ENCODE data around the gene SPRYD3.
A peak's percentile ranks its signal among the peaks of the same experiment; 100 is the strongest.

Gene SPRYD3

GRCh38 chr12:53049571-53050318, 29.4 kb downstream of the SPRYD3 start, which contains the start of gene TNS2:
Gene TNS2, plus strand, starts transcription at chr12:53050065. Its CDS starts 121 bp downstream, at chr12:53050186.
- H3K4me3 Mint-ChIP-seq = peak within 1 kb of the TSS; percentile 88 to 92 (median 91)
- TF ChIP-seq, protein P1, sequence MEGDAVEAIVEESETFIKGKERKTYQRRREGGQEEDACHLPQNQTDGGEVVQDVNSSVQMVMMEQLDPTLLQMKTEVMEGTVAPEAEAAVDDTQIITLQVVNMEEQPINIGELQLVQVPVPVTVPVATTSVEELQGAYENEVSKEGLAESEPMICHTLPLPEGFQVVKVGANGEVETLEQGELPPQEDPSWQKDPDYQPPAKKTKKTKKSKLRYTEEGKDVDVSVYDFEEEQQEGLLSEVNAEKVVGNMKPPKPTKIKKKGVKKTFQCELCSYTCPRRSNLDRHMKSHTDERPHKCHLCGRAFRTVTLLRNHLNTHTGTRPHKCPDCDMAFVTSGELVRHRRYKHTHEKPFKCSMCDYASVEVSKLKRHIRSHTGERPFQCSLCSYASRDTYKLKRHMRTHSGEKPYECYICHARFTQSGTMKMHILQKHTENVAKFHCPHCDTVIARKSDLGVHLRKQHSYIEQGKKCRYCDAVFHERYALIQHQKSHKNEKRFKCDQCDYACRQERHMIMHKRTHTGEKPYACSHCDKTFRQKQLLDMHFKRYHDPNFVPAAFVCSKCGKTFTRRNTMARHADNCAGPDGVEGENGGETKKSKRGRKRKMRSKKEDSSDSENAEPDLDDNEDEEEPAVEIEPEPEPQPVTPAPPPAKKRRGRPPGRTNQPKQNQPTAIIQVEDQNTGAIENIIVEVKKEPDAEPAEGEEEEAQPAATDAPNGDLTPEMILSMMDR (IDR thresholded peaks at IDR 0.05; ENCODE audit: unreplicated experiment in 3 of 3) = no peak
- peaks cover 75% of the 10 kb centered on the region for H3K4me1 Mint-ChIP-seq
- peaks cover 4% of the 10 kb centered on the region for H3K36me3 Mint-ChIP-seq (ENCODE audit: low read depth)
- no peaks in the 10 kb centered on the region for H3K9me3 Mint-ChIP-seq
- H3K27ac Mint-ChIP-seq = peak within 1 kb of the TSS; percentile 99
- H3K27me3 Mint-ChIP-seq (ENCODE audit: low read depth) = peaks cover 6% of the 10 kb centered on the region

DNA sequence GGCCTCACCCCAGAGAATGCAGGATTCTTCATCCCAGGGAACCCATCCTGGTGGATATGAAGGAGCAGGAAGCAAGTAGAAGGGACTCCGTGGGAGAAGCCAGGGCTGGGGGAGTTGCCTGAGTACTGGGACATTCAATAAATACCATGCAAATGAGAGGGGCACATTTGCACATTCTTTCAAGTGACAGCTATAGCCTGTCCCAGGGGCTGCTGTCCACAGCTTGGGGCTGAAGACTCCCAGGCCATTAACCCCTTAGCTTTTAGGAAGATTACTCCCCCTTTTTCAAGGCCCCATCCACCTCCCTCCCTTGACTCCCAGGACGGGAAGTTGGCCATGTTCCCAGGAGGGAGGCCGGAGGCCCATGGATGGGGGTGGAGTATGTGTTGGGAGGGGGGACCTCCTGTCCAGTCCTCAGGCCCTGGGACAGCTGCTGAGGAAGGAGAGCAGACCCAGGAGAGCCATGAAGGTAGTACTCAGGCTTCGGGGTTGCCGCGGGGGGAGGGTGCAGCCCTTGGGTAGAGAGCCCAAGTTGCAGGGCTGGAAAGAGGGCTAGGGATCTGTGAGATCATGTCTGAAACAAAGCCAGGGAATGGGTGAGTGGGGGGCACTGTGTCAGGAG, 30.3 kb downstream of the SPRYD3 start:
- H3K27ac Mint-ChIP-seq = peak overlapping the region; percentile 99

DNA sequence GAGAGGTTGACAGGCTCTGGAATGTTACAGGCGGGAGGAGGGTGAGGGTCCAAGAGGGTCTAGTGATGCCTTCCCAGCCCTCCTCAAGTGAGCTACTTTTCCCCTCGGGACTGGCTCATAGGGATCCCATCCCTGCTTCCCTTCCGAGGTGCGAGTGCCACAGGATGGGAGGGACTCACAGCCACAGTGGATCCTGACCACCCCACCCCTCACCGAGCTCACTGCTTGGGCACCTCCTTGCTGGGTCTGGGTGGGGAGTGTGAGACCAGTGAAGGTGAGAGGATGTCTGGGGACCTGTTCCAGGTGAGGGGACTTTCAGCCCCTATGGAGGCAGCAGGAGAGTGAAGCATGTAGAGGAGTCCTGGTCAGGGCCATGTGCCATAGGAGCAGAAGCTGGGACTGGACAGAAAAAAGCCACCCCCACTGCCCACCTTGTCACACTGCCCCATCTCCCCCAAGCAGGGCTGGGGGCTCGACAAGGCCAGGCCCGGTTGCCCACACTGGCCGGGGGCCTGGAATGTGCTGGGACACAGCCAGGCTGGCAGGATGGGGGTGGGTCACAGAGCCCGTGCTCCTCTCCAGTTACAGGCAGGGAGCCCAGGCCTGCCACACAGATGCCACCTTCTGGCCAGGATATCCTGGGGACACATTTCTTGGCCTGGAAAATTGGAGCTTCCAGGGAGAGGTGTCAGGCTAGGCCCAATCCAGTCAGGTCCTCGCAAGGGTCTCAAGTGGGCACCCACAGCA, 31.0 kb downstream of the SPRYD3 start:
- TF ChIP-seq, protein P1 (IDR thresholded peaks at IDR 0.05; ENCODE audit: unreplicated experiment in 3 of 3) = no peak
- peak overlapping the region; percentile 88 to 92 (median 91) for H3K4me3 Mint-ChIP-seq
- H3K9me3 Mint-ChIP-seq = no peaks in the 10 kb centered on the region
- peaks cover 4% of the 10 kb centered on the region for H3K36me3 Mint-ChIP-seq (ENCODE audit: low read depth)
- peaks cover 73% of the 10 kb centered on the region for H3K4me1 Mint-ChIP-seq
- H3K27me3 Mint-ChIP-seq (ENCODE audit: low read depth) = peaks cover 6% of the 10 kb centered on the region
- peak overlapping the region; percentile 99 for H3K27ac Mint-ChIP-seq

More for the DNA sequence above, 30.3 kb downstream of the SPRYD3 start:
- Mint-ChIP-seq H3K9me3 (no peaks in the 10 kb centered on the region), H3K36me3 (ENCODE audit: low read depth) (peaks cover 4% of the 10 kb centered on the region), H3K4me3 (peak overlapping the region; percentile 88 to 92 (median 91)), H3K4me1 (peaks cover 78% of the 10 kb centered on the region), H3K27me3 (ENCODE audit: low read depth) (peaks cover 6% of the 10 kb centered on the region)
- TF ChIP-seq, protein P1 (IDR thresholded peaks at IDR 0.05; ENCODE audit: unreplicated experiment in 3 of 3) = peak in 1 of 3 experiments; percentile 8

- H3K27me3 Mint-ChIP-seq (ENCODE audit: low read depth) = peaks cover 6% of the 10 kb centered on the region
- peaks cover 5% of the 10 kb centered on the region for H3K36me3 Mint-ChIP-seq (ENCODE audit: low read depth)
- peak overlapping the region; percentile 88 to 92 (median 91) for H3K4me3 Mint-ChIP-seq
- peak overlapping the region; percentile 98 to 100 (median 99) for H3K27ac Mint-ChIP-seq
- TF ChIP-seq, protein P1 (IDR thresholded peaks at IDR 0.05; ENCODE audit: unreplicated experiment in 3 of 3) = peak in 1 of 3 experiments; percentile 8
- H3K9me3 Mint-ChIP-seq = no peaks in the 10 kb centered on the region
- H3K4me1 Mint-ChIP-seq = peaks cover 77% of the 10 kb centered on the region
Observed at GRCh38 chr12:53047221-53048032, 31.8 kb downstream of the SPRYD3 start.

DNA sequence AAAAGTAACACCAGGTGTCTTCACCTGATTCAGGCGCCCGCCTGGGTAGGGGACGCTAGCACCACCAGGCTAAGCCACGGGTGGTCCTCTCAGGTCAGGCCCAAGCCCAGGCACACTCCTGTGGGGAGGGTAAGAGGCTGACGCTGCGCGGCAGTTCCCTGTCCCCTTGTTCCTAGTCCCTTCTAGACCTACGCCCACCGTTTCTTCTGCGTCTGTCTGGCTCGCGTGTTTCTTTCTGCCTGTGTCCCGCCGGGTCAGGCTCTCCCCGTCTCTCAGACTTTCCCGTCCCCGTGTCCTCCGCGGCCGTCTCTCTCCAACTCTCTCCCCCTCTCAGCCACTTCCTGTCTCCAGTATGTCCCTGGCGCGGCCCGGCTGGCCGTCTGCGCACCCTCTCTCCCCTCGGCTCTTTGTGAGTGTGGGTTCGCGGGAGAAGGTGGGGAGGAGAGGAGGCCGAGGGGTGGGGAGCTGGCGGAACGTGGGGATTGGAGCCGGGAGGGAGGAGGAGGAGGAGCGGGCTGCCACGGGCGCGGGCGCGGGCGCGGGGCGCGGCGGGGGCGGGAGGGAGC, 32.5 kb downstream of the SPRYD3 start:
- Mint-ChIP-seq H3K27ac (peak overlapping the region; percentile 97 to 100 (median 99)), H3K36me3 (ENCODE audit: low read depth) (peaks cover 9% of the 10 kb centered on the region)

More for the DNA sequence above, 32.5 kb downstream of the SPRYD3 start:
- TF ChIP-seq, protein P1 (IDR thresholded peaks at IDR 0.05; ENCODE audit: unreplicated experiment in 3 of 3) = no peak
- Mint-ChIP-seq H3K27me3 (ENCODE audit: low read depth) (peaks cover 6% of the 10 kb centered on the region), H3K4me1 (peaks cover 70% of the 10 kb centered on the region), H3K9me3 (no peaks in the 10 kb centered on the region), H3K4me3 (peak overlapping the region; percentile 94 to 99 (median 96))
